ENCODE data around the gene MOK.

- TF ChIP-seq POLR2A (IDR thresholded peaks at IDR 0.05) (no peak), CTCF (IDR thresholded peaks at IDR 0.05) (no peak), EP300 (IDR thresholded peaks at IDR 0.05) (no peak)
Observed at GRCh38 chr14:102258136-102258535, 46.8 kb downstream of the MOK start.

Measured in ovary (tissue), 3 donors.